ENCODE data around the gene GTPBP3.

Gene GTPBP3

DNA sequence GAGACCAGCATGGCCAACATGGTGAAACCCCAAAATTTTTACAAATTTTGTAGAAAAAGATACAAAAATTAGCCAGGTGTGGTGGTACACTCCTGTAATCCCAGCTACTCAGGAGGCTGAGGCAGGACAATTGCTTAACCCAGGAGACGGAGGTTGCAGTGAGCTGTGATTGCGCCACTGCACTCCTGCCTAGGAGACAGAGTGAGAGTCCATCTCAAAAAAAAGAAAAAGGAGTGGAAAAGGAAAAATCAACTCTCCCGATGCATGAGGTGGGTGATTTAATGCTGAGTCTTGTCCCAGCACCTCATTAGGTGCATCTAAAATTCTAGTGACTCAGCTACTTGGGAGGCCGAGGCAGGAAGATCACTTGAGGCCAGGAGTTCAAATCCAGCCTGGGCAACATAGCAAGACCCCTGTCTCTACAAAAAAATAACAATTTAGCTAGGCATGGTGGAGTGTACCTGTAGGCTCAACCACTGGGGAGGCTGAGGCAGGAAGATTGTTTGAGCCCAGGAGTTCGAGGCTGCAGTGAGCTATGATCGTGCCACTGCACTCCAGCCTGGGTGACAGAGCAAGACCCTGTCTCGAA is 19.8 kb downstream of the GTPBP3 start:
- DNase-seq (no peak), ATAC-seq (ENCODE audit: insufficient read depth, low read depth) (no peak)
- Histone ChIP-seq H2AFZ (ENCODE audit: low read depth, low read length) (no peak overlapping the region), H3K9ac (ENCODE audit: low read depth, low read length) (no peak overlapping the region), H3K27me3 (ENCODE audit: insufficient read depth, low read length, poor library complexity) (no peaks in the 10 kb centered on the region), H3K4me2 (ENCODE audit: insufficient read depth, low read length) (no peak overlapping the region), H3K9me3 (ENCODE audit: insufficient read depth, low read length, severe bottlenecking) (no peaks in the 10 kb centered on the region), H4K20me1 (ENCODE audit: insufficient read depth, low read length) (no peaks in the 10 kb centered on the region), H3K4me1 (ENCODE audit: insufficient read depth, low read length) (no peaks in the 10 kb centered on the region), H3K36me3 (ENCODE audit: insufficient read depth, low read length) (no peaks in the 10 kb centered on the region), H3K27ac (ENCODE audit: low read length) (no peak overlapping the region), H3K4me3 (ENCODE audit: low read depth in 1 of 2, low read length in 2 of 2) (no peak overlapping the region), H3K79me2 (ENCODE audit: insufficient read depth, low read length) (no peaks in the 10 kb centered on the region)
- no peak for TF ChIP-seq EZH2 (IDR thresholded peaks at IDR 0.05; ENCODE audit: borderline replicate concordance, low read depth, low read length, severe bottlenecking)
- TF ChIP-seq, protein P1, sequence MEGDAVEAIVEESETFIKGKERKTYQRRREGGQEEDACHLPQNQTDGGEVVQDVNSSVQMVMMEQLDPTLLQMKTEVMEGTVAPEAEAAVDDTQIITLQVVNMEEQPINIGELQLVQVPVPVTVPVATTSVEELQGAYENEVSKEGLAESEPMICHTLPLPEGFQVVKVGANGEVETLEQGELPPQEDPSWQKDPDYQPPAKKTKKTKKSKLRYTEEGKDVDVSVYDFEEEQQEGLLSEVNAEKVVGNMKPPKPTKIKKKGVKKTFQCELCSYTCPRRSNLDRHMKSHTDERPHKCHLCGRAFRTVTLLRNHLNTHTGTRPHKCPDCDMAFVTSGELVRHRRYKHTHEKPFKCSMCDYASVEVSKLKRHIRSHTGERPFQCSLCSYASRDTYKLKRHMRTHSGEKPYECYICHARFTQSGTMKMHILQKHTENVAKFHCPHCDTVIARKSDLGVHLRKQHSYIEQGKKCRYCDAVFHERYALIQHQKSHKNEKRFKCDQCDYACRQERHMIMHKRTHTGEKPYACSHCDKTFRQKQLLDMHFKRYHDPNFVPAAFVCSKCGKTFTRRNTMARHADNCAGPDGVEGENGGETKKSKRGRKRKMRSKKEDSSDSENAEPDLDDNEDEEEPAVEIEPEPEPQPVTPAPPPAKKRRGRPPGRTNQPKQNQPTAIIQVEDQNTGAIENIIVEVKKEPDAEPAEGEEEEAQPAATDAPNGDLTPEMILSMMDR (IDR thresholded peaks at IDR 0.05; ENCODE audit: borderline replicate concordance, extremely low read depth, low read length, poor library complexity, severe bottlenecking) = no peak

DNA sequence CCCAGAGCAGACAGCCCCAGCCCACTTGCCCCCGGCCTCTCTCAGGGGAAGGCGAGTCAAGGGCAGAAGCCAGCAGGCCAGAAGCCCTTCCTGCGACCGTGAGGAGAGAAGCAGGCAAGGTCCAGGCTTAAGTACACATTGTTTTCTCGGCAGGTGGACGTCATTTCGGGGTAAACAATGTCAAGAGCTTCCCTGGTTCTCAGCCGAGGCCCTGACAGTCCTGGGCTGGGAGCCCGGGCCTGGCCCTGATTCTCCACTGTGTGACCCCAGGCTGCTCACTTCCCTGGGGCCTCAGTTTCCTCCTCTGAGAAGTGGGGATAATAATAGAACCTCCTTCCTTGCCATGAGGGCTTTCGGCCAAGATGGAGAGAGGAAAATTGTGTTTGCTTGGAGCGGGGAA is 20.4 kb downstream of the GTPBP3 start:
- Histone ChIP-seq H2AFZ (ENCODE audit: low read depth, low read length) (no peak overlapping the region), H3K4me2 (ENCODE audit: insufficient read depth, low read length) (no peak overlapping the region), H3K27me3 (ENCODE audit: insufficient read depth, low read length, poor library complexity) (no peaks in the 10 kb centered on the region), H3K27ac (ENCODE audit: low read length) (no peak overlapping the region), H3K4me1 (ENCODE audit: insufficient read depth, low read length) (no peaks in the 10 kb centered on the region), H3K79me2 (ENCODE audit: insufficient read depth, low read length) (no peaks in the 10 kb centered on the region), H3K4me3 (ENCODE audit: low read depth in 1 of 2, low read length in 2 of 2) (no peak overlapping the region), H3K9ac (ENCODE audit: low read depth, low read length) (no peak overlapping the region), H3K9me3 (ENCODE audit: insufficient read depth, low read length, severe bottlenecking) (no peaks in the 10 kb centered on the region), H3K36me3 (ENCODE audit: insufficient read depth, low read length) (no peaks in the 10 kb centered on the region), H4K20me1 (ENCODE audit: insufficient read depth, low read length) (no peaks in the 10 kb centered on the region)
- no peak for ATAC-seq (ENCODE audit: insufficient read depth, low read depth)
- no peak for DNase-seq
- TF ChIP-seq, protein P1 (IDR thresholded peaks at IDR 0.05; ENCODE audit: borderline replicate concordance, extremely low read depth, low read length, poor library complexity, severe bottlenecking) = no peak
- TF ChIP-seq EZH2 (IDR thresholded peaks at IDR 0.05; ENCODE audit: borderline replicate concordance, low read depth, low read length, severe bottlenecking) = no peak

DNA sequence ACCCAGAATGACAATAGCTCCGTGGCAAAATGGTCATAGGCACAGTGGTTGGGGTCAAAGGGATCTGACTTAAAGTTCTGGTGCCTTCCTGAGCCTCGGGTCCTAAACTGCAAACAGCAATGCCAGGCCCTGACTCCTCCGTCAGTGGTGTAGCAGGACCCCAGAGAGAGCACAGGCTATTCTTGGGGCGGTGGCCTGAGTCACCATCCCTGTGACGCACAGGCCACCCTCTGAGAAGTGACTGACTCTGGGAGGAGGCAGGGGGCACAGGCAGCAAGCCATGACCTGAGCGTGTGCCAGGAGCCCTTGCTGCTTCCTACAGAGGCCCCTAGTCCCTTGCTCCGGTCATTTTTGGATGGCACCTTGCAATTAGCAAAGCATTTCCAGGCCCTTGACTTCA is 21.0 kb downstream of the GTPBP3 start:
- DNase-seq (no peak), ATAC-seq (ENCODE audit: insufficient read depth, low read depth) (no peak)
- Histone ChIP-seq H3K4me3 (ENCODE audit: low read depth in 1 of 2, low read length in 2 of 2) (no peak overlapping the region), H3K36me3 (ENCODE audit: insufficient read depth, low read length) (no peaks in the 10 kb centered on the region), H3K4me1 (ENCODE audit: insufficient read depth, low read length) (no peaks in the 10 kb centered on the region), H3K27me3 (ENCODE audit: insufficient read depth, low read length, poor library complexity) (no peaks in the 10 kb centered on the region), H2AFZ (ENCODE audit: low read depth, low read length) (no peak overlapping the region), H3K9ac (ENCODE audit: low read depth, low read length) (no peak overlapping the region), H3K79me2 (ENCODE audit: insufficient read depth, low read length) (no peaks in the 10 kb centered on the region), H3K27ac (ENCODE audit: low read length) (no peak overlapping the region), H4K20me1 (ENCODE audit: insufficient read depth, low read length) (no peaks in the 10 kb centered on the region), H3K9me3 (ENCODE audit: insufficient read depth, low read length, severe bottlenecking) (no peaks in the 10 kb centered on the region), H3K4me2 (ENCODE audit: insufficient read depth, low read length) (no peak overlapping the region)
- no peak for TF ChIP-seq EZH2 (IDR thresholded peaks at IDR 0.05; ENCODE audit: borderline replicate concordance, low read depth, low read length, severe bottlenecking)
- TF ChIP-seq, protein P1 (IDR thresholded peaks at IDR 0.05; ENCODE audit: borderline replicate concordance, extremely low read depth, low read length, poor library complexity, severe bottlenecking) = no peak

Measured in DND-41 (cell line).